ENCODE results near the gene ABCA7.

The ABCA7 gene

DNA sequence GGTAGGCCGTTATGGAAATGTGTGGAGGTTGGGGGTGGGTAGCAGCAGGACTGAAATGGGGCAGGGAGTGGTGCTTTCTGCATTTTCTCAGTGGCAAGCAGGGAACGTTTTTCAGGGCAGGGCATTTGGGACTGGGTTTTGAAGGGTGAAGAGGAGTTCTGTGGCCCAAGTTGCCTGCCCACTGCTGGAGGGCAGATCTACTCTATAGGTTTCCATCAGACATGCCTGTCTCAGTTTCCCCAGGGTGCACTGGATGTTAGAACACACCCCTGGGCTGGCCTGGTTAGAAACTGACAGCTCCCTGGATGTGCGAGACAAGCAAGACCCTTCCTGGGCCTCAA, 40.6 kb upstream of the ABCA7 start:
- peaks cover 6% of the 10 kb centered on the region for H3K36me3 Mint-ChIP-seq (ENCODE audit: low read depth)
- H3K9me3 Mint-ChIP-seq, result no peaks in the 10 kb centered on the region
- H3K27me3 Mint-ChIP-seq, result peaks cover 82% of the 10 kb centered on the region
- no peak overlapping the region for H3K4me3 Mint-ChIP-seq
- intact Hi-C loops (cut with micrococcal nuclease), result no loop called here
- H3K27ac Mint-ChIP-seq, result no peak overlapping the region
- peaks cover 23% of the 10 kb centered on the region for H3K4me1 Mint-ChIP-seq (ENCODE audit: low read depth)

GRCh38 chr19:1000095-1000494, 39.8 kb upstream of the ABCA7 start, which contains the start of gene GRIN3B:
Gene GRIN3B (plus strand): TSS chr19:1000419. CDS start chr19:1000438, 19 bp downstream.
- intact Hi-C loops (cut with micrococcal nuclease), result no loop called here
- Mint-ChIP-seq H3K27ac (peak within 1 kb of the TSS; percentile 42), H3K9me3 (no peaks in the 10 kb centered on the region), H3K4me1 (ENCODE audit: low read depth) (peaks cover 23% of the 10 kb centered on the region), H3K36me3 (ENCODE audit: low read depth) (no peaks in the 10 kb centered on the region), H3K4me3 (peak within 1 kb of the TSS; percentile 72), H3K27me3 (peaks cover 78% of the 10 kb centered on the region)

DNA sequence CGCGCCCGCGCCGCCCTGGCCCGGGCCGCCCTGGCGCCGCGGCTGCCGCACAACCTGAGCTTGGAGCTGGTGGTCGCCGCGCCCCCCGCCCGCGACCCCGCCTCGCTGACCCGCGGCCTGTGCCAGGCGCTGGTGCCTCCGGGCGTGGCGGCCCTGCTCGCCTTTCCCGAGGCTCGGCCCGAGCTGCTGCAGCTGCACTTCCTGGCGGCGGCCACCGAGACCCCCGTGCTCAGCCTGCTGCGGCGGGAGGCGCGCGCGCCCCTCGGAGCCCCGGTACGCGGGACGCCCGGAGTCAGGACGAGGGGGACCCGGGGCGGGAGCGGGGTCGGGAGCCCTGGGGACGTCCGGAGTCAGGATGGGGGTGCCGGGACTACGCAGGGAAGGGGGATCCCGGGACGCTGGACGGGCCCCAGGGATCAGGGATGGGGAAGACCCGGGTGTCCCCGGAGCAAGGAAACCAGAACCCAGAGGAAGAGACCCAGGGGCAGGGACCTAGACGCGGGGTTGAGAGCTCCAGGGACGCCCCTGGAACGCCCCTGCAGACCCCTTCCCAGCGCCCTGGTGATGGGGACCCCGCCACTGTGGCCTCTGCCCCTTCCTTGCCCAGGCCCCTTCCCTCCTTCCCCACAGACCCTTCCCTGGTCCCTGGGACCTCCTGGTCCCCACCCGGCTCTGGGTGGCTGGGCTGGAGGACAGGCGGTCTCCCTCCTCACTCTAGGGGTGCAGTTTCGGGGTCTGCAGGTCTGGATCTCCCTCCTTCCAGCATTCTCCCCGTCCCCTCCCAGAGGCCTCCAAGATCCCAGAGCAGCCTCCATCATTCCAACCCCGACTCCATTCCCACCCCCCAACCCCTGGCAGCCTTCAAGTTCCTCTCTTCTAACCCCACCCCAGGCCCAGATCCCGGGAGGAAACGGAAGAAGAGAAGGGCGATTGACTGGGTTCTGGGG, 39.0 kb upstream of the ABCA7 start:
- peaks cover 71% of the 10 kb centered on the region for H3K27me3 Mint-ChIP-seq

DNA sequence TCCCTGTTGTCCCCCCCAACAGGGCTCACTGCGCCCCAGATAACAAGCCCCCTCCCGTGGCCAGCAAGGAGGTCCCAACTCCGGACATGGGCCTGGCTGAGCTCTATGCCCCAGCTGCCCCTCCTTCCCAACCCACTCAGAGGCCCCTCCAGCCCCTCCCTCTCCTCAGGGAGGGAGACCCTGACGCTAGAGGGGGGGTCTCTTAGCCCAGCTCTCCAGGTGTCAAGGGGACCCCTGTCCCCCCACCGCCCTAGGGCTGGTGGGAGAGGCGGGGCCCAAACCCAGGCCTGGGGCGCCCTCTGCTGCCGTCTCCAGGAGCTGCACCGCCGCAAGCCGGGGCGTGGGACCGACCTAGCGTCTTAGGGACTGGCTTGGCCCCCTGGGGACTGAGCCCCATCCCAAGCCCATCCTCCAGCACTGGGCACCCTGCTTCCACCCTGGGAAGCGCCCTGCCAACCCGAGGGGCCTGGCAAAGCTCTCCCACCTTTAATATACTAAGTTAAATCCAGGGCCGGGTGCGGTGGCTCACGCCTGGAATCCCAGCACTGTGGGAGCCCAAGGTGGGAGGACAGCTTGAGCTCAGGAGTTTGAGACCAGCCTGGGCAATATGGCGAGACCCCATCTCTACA, 38.3 kb upstream of the ABCA7 start:
- H3K27me3 Mint-ChIP-seq, result peaks cover 64% of the 10 kb centered on the region
- peak overlapping the region; percentile 42 for H3K27ac Mint-ChIP-seq
- H3K4me3 Mint-ChIP-seq, result peak overlapping the region; percentile 72
- intact Hi-C loops (cut with micrococcal nuclease), result no loop called here
- peaks cover 2% of the 10 kb centered on the region for H3K36me3 Mint-ChIP-seq (ENCODE audit: low read depth)
- peaks cover 16% of the 10 kb centered on the region for H3K4me1 Mint-ChIP-seq (ENCODE audit: low read depth)
- H3K9me3 Mint-ChIP-seq, result no peaks in the 10 kb centered on the region

More for the DNA sequence above, 39.0 kb upstream of the ABCA7 start:
- Mint-ChIP-seq H3K36me3 (ENCODE audit: low read depth) (no peaks in the 10 kb centered on the region), H3K4me1 (ENCODE audit: low read depth) (peaks cover 23% of the 10 kb centered on the region), H3K9me3 (no peaks in the 10 kb centered on the region), H3K27ac (peak overlapping the region; percentile 42), H3K4me3 (peak overlapping the region; percentile 72)
- intact Hi-C loops (cut with micrococcal nuclease), result no loop called here

DNA sequence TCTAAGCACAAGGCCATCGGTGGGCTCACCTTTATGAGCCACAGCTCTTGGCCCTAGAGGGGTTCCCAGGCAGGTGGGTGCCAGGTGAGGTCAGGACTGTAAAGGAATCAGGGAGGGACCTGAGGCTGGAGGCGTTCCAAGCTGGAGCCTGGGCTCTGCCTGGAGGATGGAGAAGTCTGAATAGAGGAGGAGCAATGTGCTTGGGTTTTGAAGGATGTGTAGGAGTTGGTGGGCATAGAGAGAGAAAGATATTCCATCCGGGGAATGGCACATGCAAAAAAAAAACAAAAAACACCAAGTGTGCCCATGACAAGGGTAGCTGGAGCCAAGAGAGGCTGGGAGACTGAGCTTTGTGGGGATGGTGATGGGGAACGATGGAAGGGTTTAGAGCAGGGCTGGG, 37.3 kb upstream of the ABCA7 start:
- Mint-ChIP-seq H3K9me3 (no peaks in the 10 kb centered on the region), H3K4me3 (no peak overlapping the region), H3K36me3 (ENCODE audit: low read depth) (peaks cover 11% of the 10 kb centered on the region), H3K27me3 (peaks cover 54% of the 10 kb centered on the region), H3K4me1 (ENCODE audit: low read depth) (peaks cover 16% of the 10 kb centered on the region), H3K27ac (no peak overlapping the region)
- intact Hi-C loops (cut with micrococcal nuclease), result no loop called here

- H3K9me3 Mint-ChIP-seq, result no peaks in the 10 kb centered on the region
- intact Hi-C loops (cut with micrococcal nuclease), result no loop called here
- peaks cover 47% of the 10 kb centered on the region for H3K27me3 Mint-ChIP-seq
- no peak overlapping the region for H3K4me3 Mint-ChIP-seq
- H3K4me1 Mint-ChIP-seq (ENCODE audit: low read depth), result peaks cover 16% of the 10 kb centered on the region
- H3K27ac Mint-ChIP-seq, result no peak overlapping the region
- peaks cover 18% of the 10 kb centered on the region for H3K36me3 Mint-ChIP-seq (ENCODE audit: low read depth)
These were observed 36.6 kb upstream of the ABCA7 start for GRCh38 chr19:1003283-1003682.

DNA sequence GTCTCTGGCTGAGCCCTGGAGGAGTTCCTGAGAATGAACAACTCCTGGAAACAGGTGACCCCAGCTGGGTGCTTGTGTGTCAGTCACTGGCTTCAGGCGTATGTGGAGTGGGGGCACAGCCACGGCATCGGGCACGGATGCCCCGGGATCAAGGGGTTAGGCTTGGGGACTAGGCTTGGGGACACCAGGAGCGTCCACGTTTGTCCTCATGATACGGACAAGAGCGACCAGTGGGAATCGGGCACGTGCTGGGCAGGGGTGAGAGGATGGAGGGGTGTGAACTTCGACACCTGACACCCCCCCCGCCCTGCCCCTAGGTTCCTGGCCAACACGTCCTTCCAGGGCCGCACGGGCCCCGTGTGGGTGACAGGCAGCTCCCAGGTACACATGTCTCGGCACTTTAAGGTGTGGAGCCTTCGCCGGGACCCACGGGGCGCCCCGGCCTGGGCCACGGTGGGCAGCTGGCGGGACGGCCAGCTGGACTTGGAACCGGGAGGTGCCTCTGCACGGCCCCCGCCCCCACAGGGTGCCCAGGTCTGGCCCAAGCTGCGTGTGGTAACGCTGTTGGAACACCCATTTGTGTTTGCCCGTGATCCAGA, 35.6 kb upstream of the ABCA7 start:
- Mint-ChIP-seq H3K27me3 (peaks cover 37% of the 10 kb centered on the region), H3K4me1 (ENCODE audit: low read depth) (peaks cover 11% of the 10 kb centered on the region), H3K4me3 (no peak overlapping the region), H3K27ac (no peak overlapping the region), H3K9me3 (no peaks in the 10 kb centered on the region), H3K36me3 (ENCODE audit: low read depth) (peaks cover 28% of the 10 kb centered on the region)
- intact Hi-C loops (cut with micrococcal nuclease), result no loop called here

- peaks cover 35% of the 10 kb centered on the region for H3K36me3 Mint-ChIP-seq (ENCODE audit: low read depth)
- H3K9me3 Mint-ChIP-seq, result no peaks in the 10 kb centered on the region
- no peak overlapping the region for H3K27ac Mint-ChIP-seq
- H3K4me1 Mint-ChIP-seq (ENCODE audit: low read depth), result peaks cover 15% of the 10 kb centered on the region
- no peak overlapping the region for H3K4me3 Mint-ChIP-seq
- H3K27me3 Mint-ChIP-seq, result peaks cover 31% of the 10 kb centered on the region
- intact Hi-C loops (cut with micrococcal nuclease), result no loop called here
These were observed 34.9 kb upstream of the ABCA7 start for GRCh38 chr19:1004803-1005664.

GRCh38 chr19:1006711-1007398, 33.1 kb upstream of the ABCA7 start:
- H3K27ac Mint-ChIP-seq, result no peak overlapping the region

DNA sequence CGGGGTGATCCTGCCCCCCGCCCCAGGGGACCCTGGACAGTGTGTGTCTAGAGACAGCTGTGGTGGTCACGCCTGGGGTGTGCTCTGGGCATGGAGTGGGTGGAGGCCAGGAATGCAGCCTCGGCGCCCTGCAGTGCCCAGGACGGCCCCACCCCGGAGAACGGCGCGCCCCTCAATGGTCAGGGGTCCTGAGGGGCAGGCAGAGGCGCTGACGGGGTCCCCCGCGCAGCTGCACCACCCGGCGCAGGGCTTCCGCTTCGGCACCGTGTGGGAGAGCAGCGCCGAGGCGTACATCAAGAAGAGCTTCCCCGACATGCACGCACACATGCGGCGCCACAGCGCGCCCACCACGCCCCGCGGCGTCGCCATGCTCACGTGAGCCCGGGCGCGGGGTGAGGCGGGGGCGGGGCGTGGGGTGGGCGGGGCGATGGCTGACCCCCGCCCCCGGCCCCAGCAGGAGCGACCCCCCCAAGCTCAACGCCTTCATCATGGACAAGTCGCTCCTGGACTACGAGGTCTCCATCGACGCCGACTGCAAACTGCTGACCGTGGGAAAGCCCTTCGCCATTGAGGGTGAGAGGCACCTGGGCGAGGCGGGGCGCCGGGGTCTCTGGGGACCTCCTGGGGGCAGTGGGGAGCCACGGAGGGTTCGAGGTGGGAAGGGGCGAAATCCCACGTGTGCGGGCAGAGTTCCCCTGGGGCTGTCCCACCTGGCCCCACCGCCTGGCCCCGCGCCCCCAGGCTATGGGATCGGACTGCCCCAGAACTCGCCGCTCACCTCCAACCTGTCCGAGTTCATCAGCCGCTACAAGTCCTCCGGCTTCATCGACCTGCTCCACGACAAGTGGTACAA, 32.3 kb upstream of the ABCA7 start:
- intact Hi-C loops (cut with micrococcal nuclease), result no loop called here
- no peaks in the 10 kb centered on the region for H3K9me3 Mint-ChIP-seq

More at GRCh38 chr19:1006711-1007398, 33.1 kb upstream of the ABCA7 start:
- Mint-ChIP-seq H3K9me3 (no peaks in the 10 kb centered on the region), H3K36me3 (ENCODE audit: low read depth) (peaks cover 54% of the 10 kb centered on the region), H3K4me3 (no peak overlapping the region), H3K27me3 (peaks cover 20% of the 10 kb centered on the region), H3K4me1 (ENCODE audit: low read depth) (peaks cover 5% of the 10 kb centered on the region)
- intact Hi-C loops (cut with micrococcal nuclease), result no loop called here

DNA sequence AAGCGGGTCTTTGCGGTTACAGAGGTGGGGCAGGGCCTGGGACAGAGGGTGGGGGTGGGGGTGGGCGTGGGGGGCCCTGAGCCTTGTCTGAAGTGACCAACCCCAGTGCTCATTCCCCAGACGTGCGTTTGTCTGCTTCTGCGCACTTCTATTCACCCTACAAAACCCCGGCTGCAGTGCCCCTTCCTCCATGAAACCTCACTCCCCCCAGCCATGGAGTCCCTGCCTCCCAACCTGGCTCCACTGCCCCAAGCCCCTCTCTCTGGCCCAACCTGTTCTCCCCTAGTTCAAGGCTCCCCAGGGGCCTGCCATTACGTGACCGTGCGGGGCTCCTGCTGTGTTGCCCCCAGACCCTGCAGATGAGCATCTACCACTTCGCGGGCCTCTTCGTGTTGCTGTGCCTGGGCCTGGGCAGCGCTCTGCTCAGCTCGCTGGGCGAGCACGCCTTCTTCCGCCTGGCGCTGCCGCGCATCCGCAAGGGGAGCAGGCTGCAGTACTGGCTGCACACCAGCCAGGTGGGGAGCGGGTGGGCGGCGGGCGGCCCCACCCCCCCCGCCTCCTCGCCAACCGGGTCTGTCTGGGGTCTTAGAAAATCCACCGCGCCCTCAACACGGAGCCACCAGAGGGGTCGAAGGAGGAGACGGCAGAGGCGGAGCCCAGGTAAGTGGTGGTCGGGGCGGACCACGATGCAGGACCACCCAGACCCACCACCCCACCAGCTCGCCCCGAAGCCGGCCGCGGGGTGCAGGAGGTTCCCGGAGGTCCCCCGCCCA, 31.5 kb upstream of the ABCA7 start:
- Mint-ChIP-seq H3K4me3 (no peak overlapping the region), H3K27ac (no peak overlapping the region), H3K9me3 (no peaks in the 10 kb centered on the region), H3K4me1 (ENCODE audit: low read depth) (peaks cover 6% of the 10 kb centered on the region), H3K27me3 (peaks cover 10% of the 10 kb centered on the region), H3K36me3 (ENCODE audit: low read depth) (peaks cover 69% of the 10 kb centered on the region)
- intact Hi-C loops (cut with micrococcal nuclease), result no loop called here

More for the DNA sequence above, 32.3 kb upstream of the ABCA7 start:
- Mint-ChIP-seq H3K4me3 (no peak overlapping the region), H3K27me3 (peaks cover 14% of the 10 kb centered on the region), H3K27ac (no peak overlapping the region), H3K36me3 (ENCODE audit: low read depth) (peaks cover 61% of the 10 kb centered on the region), H3K4me1 (ENCODE audit: low read depth) (peaks cover 5% of the 10 kb centered on the region)
